Astrocyte (in vitro differentiated cells and primary cell): ENCODE data around the gene UNKL.

Experiments used
- EZH2 ChIP-seq: IDR thresholded peaks from 2 replicates; pipeline ENCODE4 v1.6.1; 2012; ENCODE audit warnings: mild to moderate bottlenecking, low read length, inconsistent platforms; ENCODE audit not compliant: insufficient read depth
- TF ChIP-seq, protein P1 (sequence below): IDR thresholded peaks from 2 replicates; pipeline ENCODE4 v1.5.1; 2011; ENCODE audit warnings: low read depth, mild to moderate bottlenecking, inconsistent platforms, low read length, moderate library complexity; ENCODE audit not compliant: insufficient read depth

DNA sequence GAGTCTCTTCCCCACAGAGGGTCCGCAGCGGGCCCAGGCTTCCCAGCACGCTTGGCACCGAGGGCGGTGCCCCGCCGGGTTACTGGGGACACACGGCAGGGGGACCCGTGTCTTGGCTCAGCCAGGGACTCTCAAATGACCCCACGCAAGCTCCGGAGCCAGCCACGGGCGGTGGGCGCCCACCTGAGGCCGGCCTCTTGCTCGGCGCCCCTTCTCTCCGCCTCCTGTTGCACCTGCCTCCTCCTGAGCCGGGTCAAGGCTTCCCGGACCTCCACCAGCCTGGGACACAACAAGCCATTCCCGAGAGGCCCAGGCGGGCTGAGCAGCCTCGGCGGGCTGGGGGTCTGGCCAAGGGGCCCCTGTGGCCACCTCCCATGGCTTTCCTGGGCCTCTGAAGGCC is 28.2 kb upstream of the UNKL start:
- TF ChIP-seq, protein P1, sequence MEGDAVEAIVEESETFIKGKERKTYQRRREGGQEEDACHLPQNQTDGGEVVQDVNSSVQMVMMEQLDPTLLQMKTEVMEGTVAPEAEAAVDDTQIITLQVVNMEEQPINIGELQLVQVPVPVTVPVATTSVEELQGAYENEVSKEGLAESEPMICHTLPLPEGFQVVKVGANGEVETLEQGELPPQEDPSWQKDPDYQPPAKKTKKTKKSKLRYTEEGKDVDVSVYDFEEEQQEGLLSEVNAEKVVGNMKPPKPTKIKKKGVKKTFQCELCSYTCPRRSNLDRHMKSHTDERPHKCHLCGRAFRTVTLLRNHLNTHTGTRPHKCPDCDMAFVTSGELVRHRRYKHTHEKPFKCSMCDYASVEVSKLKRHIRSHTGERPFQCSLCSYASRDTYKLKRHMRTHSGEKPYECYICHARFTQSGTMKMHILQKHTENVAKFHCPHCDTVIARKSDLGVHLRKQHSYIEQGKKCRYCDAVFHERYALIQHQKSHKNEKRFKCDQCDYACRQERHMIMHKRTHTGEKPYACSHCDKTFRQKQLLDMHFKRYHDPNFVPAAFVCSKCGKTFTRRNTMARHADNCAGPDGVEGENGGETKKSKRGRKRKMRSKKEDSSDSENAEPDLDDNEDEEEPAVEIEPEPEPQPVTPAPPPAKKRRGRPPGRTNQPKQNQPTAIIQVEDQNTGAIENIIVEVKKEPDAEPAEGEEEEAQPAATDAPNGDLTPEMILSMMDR: no peak
- TF ChIP-seq EZH2: no peak
